Measurements from ENCODE around the gene VAV1.
"Not testable (repeated sequence)": the region's sequence is repeated elsewhere in the genome, so short reads cannot be mapped to it uniquely, and the experiment has no call there.

VAV1 gene

DNA sequence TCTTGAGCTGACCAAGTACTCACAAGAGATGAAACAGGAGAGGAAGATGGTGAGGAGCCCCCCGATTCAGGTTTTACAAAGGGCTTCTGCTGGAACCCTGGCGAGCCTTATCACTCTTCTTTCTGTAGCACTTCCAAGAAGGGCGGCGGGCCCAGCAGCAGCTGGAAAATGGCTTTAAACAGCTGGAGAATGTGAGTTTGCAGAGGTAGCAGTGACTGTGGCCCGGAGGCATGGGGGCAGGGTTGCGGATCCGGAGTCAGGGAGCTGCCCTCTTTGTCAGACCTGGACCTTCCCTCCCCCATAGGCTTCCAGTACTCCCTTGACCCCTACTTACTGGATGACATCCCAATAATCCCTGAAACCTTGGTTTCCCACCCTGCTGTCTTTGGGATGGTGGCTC lies 29.4 kb upstream of the VAV1 start:
- FAIRE-seq (no peak), DNase-seq (ENCODE audit: insufficient read length, low spot score) (no peak)
- TF ChIP-seq POU2F2 (IDR thresholded peaks at IDR 0.05; ENCODE audit: low read depth, low read length) (no peak), POLR2AphosphoS5 (IDR thresholded peaks at IDR 0.05; ENCODE audit: low read depth, low read length) (no peak), POLR2A (IDR thresholded peaks at IDR 0.05; ENCODE audit: low read depth, low read length) (no peak), PAX5 (IDR thresholded peaks at IDR 0.05; ENCODE audit: insufficient read depth, low read length, severe bottlenecking) (no peak), TAF1 (IDR thresholded peaks at IDR 0.05; ENCODE audit: low read depth, low read length) (no peak), SPI1 (IDR thresholded peaks at IDR 0.05; ENCODE audit: low read depth, low read length) (no peak)

DNA sequence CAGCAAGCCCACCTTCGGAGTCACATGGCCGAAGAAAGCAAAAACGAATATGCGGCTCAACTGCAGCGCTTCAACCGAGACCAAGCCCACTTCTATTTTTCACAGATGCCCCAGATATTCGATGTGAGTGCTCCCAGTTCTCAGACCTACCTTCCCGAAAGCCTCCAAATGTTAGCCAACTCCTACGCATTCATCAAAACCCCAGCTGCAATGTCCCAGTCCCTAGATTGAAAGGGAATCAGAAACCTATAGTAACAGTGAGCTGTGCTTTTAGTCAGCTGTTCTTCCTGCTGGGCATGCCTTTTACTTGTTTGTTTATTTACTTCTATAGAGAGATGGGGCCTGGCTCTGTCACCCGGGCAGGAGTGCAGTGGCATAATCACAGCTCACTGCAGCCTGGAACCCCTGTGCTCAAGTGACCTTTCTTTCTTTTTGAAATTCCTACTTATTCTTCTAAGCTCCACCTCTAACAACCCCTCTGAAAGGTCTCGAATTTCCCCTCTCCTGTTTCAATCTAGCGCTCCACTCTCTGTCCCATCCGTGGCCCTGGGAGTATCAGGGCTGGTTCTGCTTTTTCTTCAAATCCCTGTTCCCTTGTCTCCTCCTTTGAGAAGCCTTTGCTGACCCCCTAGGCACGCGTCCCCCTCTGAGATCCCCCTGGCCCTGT lies 28.7 kb upstream of the VAV1 start:
- FAIRE-seq (no peak), DNase-seq (ENCODE audit: insufficient read length, low spot score) (no peak)
- TF ChIP-seq POLR2A (IDR thresholded peaks at IDR 0.05; ENCODE audit: low read depth, low read length) (no peak), PAX5 (IDR thresholded peaks at IDR 0.05; ENCODE audit: insufficient read depth, low read length, severe bottlenecking) (no peak), POU2F2 (IDR thresholded peaks at IDR 0.05; ENCODE audit: low read depth, low read length) (no peak), TAF1 (IDR thresholded peaks at IDR 0.05; ENCODE audit: low read depth, low read length) (no peak), SPI1 (IDR thresholded peaks at IDR 0.05; ENCODE audit: low read depth, low read length) (no peak), POLR2AphosphoS5 (IDR thresholded peaks at IDR 0.05; ENCODE audit: low read depth, low read length) (no peak)

DNA sequence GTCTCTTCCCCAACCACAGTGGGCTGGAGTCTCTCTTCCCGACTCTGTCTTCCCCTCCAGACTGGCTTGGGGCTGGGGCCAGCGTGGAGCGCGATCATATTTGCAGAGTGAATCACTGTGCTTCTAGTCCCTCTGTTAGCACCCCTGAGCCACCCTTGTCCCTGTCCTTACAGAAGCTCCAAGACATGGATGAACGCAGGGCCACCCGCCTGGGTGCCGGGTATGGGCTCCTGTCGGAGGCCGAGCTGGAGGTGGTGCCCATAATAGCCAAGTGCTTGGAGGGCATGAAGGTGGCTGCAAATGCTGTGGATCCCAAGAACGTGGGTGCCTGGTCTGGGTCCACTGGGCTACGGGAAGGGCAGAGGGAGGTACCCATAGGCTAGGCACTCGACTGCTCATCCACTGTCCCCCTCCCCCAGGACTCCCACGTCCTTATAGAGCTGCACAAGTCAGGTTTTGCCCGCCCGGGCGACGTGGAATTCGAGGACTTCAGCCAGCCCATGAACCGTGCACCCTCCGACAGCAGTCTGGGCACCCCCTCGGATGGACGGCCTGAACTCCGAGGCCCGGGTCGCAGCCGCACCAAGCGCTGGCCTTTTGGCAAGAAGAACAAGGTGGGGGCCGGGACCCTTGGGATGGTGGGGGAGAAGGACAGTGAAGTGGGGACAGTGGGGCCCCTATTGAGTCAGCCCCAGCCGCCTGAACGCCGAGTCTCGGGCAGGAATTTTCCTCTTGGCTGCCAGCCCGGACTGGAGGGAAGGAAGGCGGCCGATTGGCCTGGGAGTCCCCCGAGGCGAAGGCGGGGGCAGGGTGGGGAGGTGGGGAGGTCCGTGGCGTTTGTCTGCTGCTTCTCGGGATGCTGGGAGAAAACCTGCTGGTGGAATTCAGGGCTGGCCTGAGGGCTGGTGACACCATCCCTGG lies 27.9 kb upstream of the VAV1 start:
- no peak for DNase-seq (ENCODE audit: insufficient read length, low spot score)
- no peak for FAIRE-seq

DNA sequence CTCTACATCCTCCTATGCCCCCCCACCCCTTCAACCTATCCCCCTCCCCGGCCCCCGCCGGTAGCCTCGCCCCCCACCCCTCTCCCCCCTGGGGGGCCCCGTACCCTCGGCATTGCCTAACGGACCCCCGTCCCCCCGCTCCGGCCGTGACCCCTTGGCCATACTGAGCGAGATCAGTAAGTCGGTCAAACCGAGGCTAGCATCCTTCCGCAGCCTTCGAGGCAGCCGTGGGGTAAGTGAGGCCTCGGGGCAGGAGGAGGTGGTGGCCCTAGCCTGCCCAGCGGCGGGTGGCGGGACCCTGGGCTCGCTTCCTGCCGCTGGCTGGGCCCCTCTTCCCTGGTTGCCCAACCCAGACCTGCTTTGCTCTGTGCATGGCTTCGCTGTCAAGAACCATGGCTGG lies 26.5 kb upstream of the VAV1 start:
- no peak for FAIRE-seq
- DNase-seq (ENCODE audit: insufficient read length, low spot score) = no peak
- TF ChIP-seq PAX5 (IDR thresholded peaks at IDR 0.05; ENCODE audit: insufficient read depth, low read length, severe bottlenecking) (no peak), POU2F2 (IDR thresholded peaks at IDR 0.05; ENCODE audit: low read depth, low read length) (no peak), POLR2AphosphoS5 (IDR thresholded peaks at IDR 0.05; ENCODE audit: low read depth, low read length) (no peak), SPI1 (IDR thresholded peaks at IDR 0.05; ENCODE audit: low read depth, low read length) (no peak), TAF1 (IDR thresholded peaks at IDR 0.05; ENCODE audit: low read depth, low read length) (no peak), POLR2A (IDR thresholded peaks at IDR 0.05; ENCODE audit: low read depth, low read length) (no peak)

More for the DNA sequence above, 27.9 kb upstream of the VAV1 start:
- no peak for TF ChIP-seq POLR2AphosphoS5 (IDR thresholded peaks at IDR 0.05; ENCODE audit: low read depth, low read length)
- no peak for TF ChIP-seq POU2F2 (IDR thresholded peaks at IDR 0.05; ENCODE audit: low read depth, low read length)
- no peak for TF ChIP-seq SPI1 (IDR thresholded peaks at IDR 0.05; ENCODE audit: low read depth, low read length)
- TF ChIP-seq PAX5 (IDR thresholded peaks at IDR 0.05; ENCODE audit: insufficient read depth, low read length, severe bottlenecking) = no peak
- TF ChIP-seq POLR2A (IDR thresholded peaks at IDR 0.05; ENCODE audit: low read depth, low read length) = no peak
- no peak for TF ChIP-seq TAF1 (IDR thresholded peaks at IDR 0.05; ENCODE audit: low read depth, low read length)

DNA sequence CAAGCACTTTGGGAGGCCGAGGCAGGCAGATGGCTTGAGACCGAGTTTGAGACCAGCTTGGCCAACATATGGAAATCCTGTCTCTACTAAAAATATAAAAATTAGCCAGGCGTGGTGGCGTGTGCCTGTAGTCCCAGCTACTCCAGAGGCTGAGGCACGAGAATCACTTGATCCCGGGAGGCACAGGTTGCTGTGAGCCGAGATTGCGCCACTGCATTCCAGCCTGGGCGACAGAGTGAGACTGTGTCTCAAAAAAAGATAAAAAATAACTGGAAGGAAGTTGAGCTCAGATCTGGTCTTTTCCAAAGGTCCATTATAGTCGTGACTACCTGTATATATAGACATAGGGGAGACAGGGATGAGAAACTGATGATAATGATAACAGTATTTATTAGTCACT lies 24.0 kb upstream of the VAV1 start:
- not testable (repeated sequence) for DNase-seq (ENCODE audit: insufficient read length, low spot score); FAIRE-seq

DNA sequence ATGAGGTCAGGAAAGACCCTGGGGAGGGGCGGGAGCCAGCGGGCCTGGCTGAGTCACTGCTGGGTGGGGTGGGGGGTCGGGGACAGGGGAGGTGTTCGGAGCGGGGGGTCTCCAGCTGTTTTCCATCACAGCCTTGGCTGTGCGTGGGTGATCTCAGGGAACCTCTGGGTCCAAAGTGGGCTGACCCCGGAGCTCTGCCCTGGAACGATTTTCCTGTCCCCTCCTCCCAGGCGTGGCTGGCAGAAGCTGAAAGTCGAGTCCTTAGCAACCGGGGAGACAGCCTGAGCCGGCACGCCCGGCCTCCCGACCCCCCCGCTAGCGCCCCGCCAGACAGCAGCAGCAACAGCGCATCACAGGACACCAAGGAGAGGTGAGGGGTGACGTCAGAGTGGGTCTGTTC lies 22.4 kb upstream of the VAV1 start:
- DNase-seq (ENCODE audit: insufficient read length, low spot score) (no peak), FAIRE-seq (no peak)
- TF ChIP-seq TAF1 (IDR thresholded peaks at IDR 0.05; ENCODE audit: low read depth, low read length) (no peak), POU2F2 (IDR thresholded peaks at IDR 0.05; ENCODE audit: low read depth, low read length) (no peak), SPI1 (IDR thresholded peaks at IDR 0.05; ENCODE audit: low read depth, low read length) (no peak), POLR2A (IDR thresholded peaks at IDR 0.05; ENCODE audit: low read depth, low read length) (no peak), PAX5 (IDR thresholded peaks at IDR 0.05; ENCODE audit: insufficient read depth, low read length, severe bottlenecking) (no peak), POLR2AphosphoS5 (IDR thresholded peaks at IDR 0.05; ENCODE audit: low read depth, low read length) (no peak)

DNA sequence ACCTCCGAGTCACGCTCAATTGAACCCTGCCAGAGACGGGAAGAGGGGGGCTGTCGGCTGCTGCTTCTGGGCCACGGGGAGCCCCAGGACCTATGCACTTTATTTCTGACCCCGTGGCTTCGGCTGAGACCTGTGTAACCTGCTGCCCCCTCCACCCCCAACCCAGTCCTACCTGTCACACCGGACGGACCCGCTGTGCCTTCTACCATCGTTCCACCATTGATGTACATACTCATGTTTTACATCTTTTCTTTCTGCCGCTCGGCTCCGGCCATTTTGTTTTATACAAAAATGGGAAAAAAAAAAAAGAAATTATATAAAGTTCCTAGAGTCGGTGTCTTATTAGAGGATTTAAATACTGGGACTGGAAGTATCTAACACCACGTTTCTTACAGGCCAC lies 21.3 kb upstream of the VAV1 start:
- FAIRE-seq (no peak), DNase-seq (ENCODE audit: insufficient read length, low spot score) (no peak)
- no peak for TF ChIP-seq POLR2A (IDR thresholded peaks at IDR 0.05; ENCODE audit: low read depth, low read length)
- no peak for TF ChIP-seq TAF1 (IDR thresholded peaks at IDR 0.05; ENCODE audit: low read depth, low read length)

DNA sequence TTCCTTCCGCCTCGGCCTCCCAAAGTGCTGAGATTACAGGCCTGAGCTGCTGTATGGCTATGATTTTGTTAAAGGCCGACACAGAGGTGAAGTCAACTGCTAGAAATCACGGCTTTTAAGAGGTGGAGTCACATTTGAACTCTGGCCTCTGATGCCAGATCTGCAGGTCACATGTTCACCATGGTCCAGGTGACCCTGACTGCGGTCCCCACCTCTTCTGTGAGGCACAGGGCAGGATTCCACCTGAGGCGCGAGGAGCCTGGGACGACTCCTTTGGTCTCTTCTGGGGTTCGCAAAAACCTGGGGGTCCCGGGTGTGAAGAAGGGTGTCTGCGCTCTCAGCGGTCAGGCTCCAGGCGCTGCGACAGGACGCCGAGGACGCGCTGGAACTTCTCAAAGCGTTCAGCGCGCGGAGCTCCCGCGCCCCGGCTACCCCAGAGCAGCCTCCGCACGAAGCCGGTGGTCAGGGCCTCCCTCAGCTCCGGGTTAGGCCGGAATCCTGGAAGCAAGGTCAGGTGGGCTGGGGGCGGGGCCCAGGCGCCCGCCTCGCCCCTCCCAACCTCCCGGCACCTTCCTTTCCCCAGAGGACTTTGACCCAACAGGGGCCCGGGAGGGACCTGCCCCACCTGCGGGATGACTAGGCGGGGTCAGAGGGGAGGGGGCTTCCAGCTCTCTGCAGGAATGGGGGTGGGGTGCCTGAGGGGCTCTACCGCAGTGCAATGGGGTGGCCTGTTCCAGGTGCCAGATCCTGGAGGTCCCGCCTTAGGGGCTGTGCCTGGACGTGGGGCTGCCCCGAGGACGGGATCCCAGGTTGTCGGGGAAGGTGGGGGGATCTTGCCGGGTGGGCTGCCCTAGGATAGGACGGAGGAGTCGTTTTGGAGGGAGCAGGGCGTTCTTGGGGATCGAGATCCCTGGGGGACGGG lies 20.0 kb upstream of the VAV1 start:
- DNase-seq (ENCODE audit: insufficient read length, low spot score) (no peak), FAIRE-seq (peak; percentile 54)
- no peak for TF ChIP-seq POLR2AphosphoS5 (IDR thresholded peaks at IDR 0.05; ENCODE audit: low read depth, low read length)
- TF ChIP-seq TAF1 (IDR thresholded peaks at IDR 0.05; ENCODE audit: low read depth, low read length) = no peak
- no peak for TF ChIP-seq PAX5 (IDR thresholded peaks at IDR 0.05; ENCODE audit: insufficient read depth, low read length, severe bottlenecking)
- TF ChIP-seq POLR2A (IDR thresholded peaks at IDR 0.05; ENCODE audit: low read depth, low read length) = no peak
- TF ChIP-seq SPI1 (IDR thresholded peaks at IDR 0.05; ENCODE audit: low read depth, low read length) = no peak
- no peak for TF ChIP-seq POU2F2 (IDR thresholded peaks at IDR 0.05; ENCODE audit: low read depth, low read length)

Data from GM12891 (cell line).